IMR-90 (cell line): ENCODE data around the gene FSIP1. TPM values are rescaled to one million over a fixed set of nuclear protein-coding genes. Genes with fewer than 3 reads are reported as not detected.

ENCODE experiments used
- ATAC-seq: fragments of 200-7000 bp; cut with Tn5 transposase; 2 replicates; pipeline ENCODE4 v1.9.1; 2020; ENCODE audit warnings: low read depth, mild to moderate bottlenecking, moderate library complexity
- BruUV-seq: library from RNA; stranded (reverse); fragments of 400-500 nt; replicated peaks from 2 replicates; lab custom pipeline; 2021; lab: Mats Ljungman, UMichigan
- CTCF ChIA-PET: fragments of 300-600 bp; formaldehyde crosslinking; extraction: SDS; loops from one replicate; lab custom pipeline; 2021; ENCODE audit warnings: antibody characterized with exemption; lab: Yijun Ruan, JAX
- POLR2A ChIA-PET: fragments of 300-600 bp; sonication (Branson Sonifier 250); formaldehyde crosslinking; loops from one replicate; lab custom pipeline; 2022; ENCODE audit warnings: antibody characterized with exemption; ENCODE audit not compliant: unreplicated experiment; lab: Charles Lee
- DNase-seq: peaks from one replicate; pipeline ENCODE4 v3.0.0; 2013
- H2AFZ ChIP-seq: replicated peaks from 2 replicates; pipeline ENCODE3; 2013; ENCODE audit warnings: low read length, mild to moderate bottlenecking; ENCODE audit not compliant: poor library complexity
- H2AK5ac ChIP-seq: 2 replicates; pipeline ENCODE4 v1.6.1; 2013; ENCODE audit warnings: low read depth, low read length, inconsistent platforms
- H2AK9ac ChIP-seq: replicated peaks from 2 replicates; pipeline ENCODE3; 2013; ENCODE audit warnings: mild to moderate bottlenecking, low read depth, low read length, moderate library complexity; ENCODE audit not compliant: poor library complexity
- H2BK120ac ChIP-seq: 2 replicates; pipeline ENCODE4 v1.6.1; 2013; ENCODE audit warnings: low read depth, low read length, inconsistent platforms
- H2BK15ac ChIP-seq: 3 replicates; pipeline ENCODE4 v1.6.1; 2013; ENCODE audit warnings: low read depth, low read length, inconsistent platforms
- H2BK20ac ChIP-seq: 2 replicates; pipeline ENCODE4 v1.6.1; 2013; ENCODE audit warnings: low read depth, mild to moderate bottlenecking, inconsistent platforms, low read length, moderate library complexity
- H2BK5ac ChIP-seq: 2 replicates; pipeline ENCODE4 v1.6.1; 2013; ENCODE audit warnings: mild to moderate bottlenecking, low read depth, low read length, inconsistent platforms; ENCODE audit not compliant: poor library complexity, severe bottlenecking
- H3K14ac ChIP-seq: replicated peaks from 2 replicates; pipeline ENCODE4 v1.6.1; 2013; ENCODE audit warnings: low read depth, low read length, inconsistent platforms
- H3K18ac ChIP-seq: 2 replicates; pipeline ENCODE4 v1.6.1; 2013; ENCODE audit warnings: low read depth, low read length, control low read depth
- H3K23ac ChIP-seq: 2 replicates; pipeline ENCODE4 v1.6.1; 2013; ENCODE audit warnings: low read depth, low read length, inconsistent platforms
- H3K27ac ChIP-seq: 2 replicates; pipeline ENCODE4 v1.5.1; 2013; ENCODE audit warnings: mild to moderate bottlenecking, control low read depth, low read length; ENCODE audit not compliant: insufficient read depth
- H3K27me3 ChIP-seq: 2 replicates; pipeline ENCODE4 v1.6.1; 2013; ENCODE audit warnings: low read length; ENCODE audit not compliant: control insufficient read depth, insufficient read depth
- H3K36me3 ChIP-seq: 2 replicates; pipeline ENCODE4 v1.6.1; 2013; ENCODE audit warnings: low read length, mixed read lengths; ENCODE audit not compliant: control insufficient read depth, insufficient read depth
- H3K4ac ChIP-seq: 2 replicates; pipeline ENCODE4 v1.6.1; 2013; ENCODE audit warnings: low read depth, low read length, inconsistent platforms
- H3K4me1 ChIP-seq: 2 replicates; pipeline ENCODE4 v1.6.1; 2013; ENCODE audit warnings: low read length, mixed read lengths; ENCODE audit not compliant: control insufficient read depth, insufficient read depth
- H3K4me2 ChIP-seq: 2 replicates; pipeline ENCODE4 v1.6.1; 2013; ENCODE audit warnings: low read depth, mild to moderate bottlenecking, control low read depth, low read length, moderate library complexity
- H3K4me3 ChIP-seq: 2 replicates; pipeline ENCODE4 v1.5.1; 2013; ENCODE audit warnings: low read depth, mild to moderate bottlenecking, control low read depth, low read length, moderate library complexity; ENCODE audit not compliant: insufficient read depth
- H3K56ac ChIP-seq: 2 replicates; pipeline ENCODE4 v1.6.1; 2013; ENCODE audit warnings: low read length, inconsistent platforms; ENCODE audit not compliant: insufficient read depth; ENCODE audit errors: extremely low read depth
- H3K79me1 ChIP-seq, 2 experiments: 2 replicates each; pipeline ENCODE4 v1.6.1; 2013; ENCODE audit warnings: low read length in 2 of 2, inconsistent platforms in 1 of 2, low read depth in 1 of 2
- H3K9ac ChIP-seq: 2 replicates; pipeline ENCODE4 v1.6.1; 2013; ENCODE audit warnings: low read depth, low read length, control low read depth
- H3K9me1 ChIP-seq: 2 replicates; pipeline ENCODE4 v1.6.1; 2013; ENCODE audit warnings: low read length, inconsistent platforms; ENCODE audit not compliant: insufficient read depth
- H3K9me3 ChIP-seq: 2 replicates; pipeline ENCODE4 v1.6.1; 2013; ENCODE audit warnings: low read length; ENCODE audit not compliant: control insufficient read depth, insufficient read depth
- H4K20me1 ChIP-seq: 2 replicates; pipeline ENCODE4 v1.6.1; 2013; ENCODE audit warnings: low read length, inconsistent platforms; ENCODE audit not compliant: insufficient read depth
- H4K5ac ChIP-seq: 2 replicates; pipeline ENCODE4 v1.6.1; 2013; ENCODE audit warnings: mild to moderate bottlenecking, low read depth, low read length, control low read depth
- H4K8ac ChIP-seq, 2 experiments: 2 replicates each; pipeline ENCODE4 v1.6.1; 2013; ENCODE audit warnings: low read depth in 2 of 2, low read length in 2 of 2, control low read depth in 1 of 2, inconsistent platforms in 1 of 2
- H4K91ac ChIP-seq: 2 replicates; pipeline ENCODE4 v1.6.1; 2013; ENCODE audit warnings: low read depth, low read length, inconsistent platforms; ENCODE audit not compliant: insufficient read depth
- BHLHE40 ChIP-seq: fragments of 150-350 bp; IDR thresholded peaks from 2 replicates; pipeline ENCODE4 v1.6.1; 2016; ENCODE audit warnings: mild to moderate bottlenecking, low read depth, low read length
- CEBPB ChIP-seq: IDR thresholded peaks from 2 replicates; pipeline ENCODE4 v1.6.1; 2012; ENCODE audit warnings: low read depth, low read length, improper control_type of control experiment
- CHD1 ChIP-seq: IDR thresholded peaks from 2 replicates; pipeline ENCODE4 v1.6.1; 2012; ENCODE audit warnings: low read depth, low read length, improper control_type of control experiment
- CTCF ChIP-seq: conservative IDR thresholded peaks from 2 replicates; pipeline ENCODE4 v1.5.1; 2012; ENCODE audit warnings: mild to moderate bottlenecking, low read depth, low read length, improper control_type of control experiment
- ELK1 ChIP-seq: fragments of 150-350 bp; IDR thresholded peaks from 2 replicates; pipeline ENCODE4 v1.6.1; 2016; ENCODE audit warnings: low read depth, mild to moderate bottlenecking, low read length, moderate library complexity, borderline replicate concordance
- FOS ChIP-seq: fragments of 150-350 bp; IDR thresholded peaks from 2 replicates; pipeline ENCODE4 v1.6.1; 2016; ENCODE audit warnings: low read depth, low read length
- MAFK ChIP-seq: IDR thresholded peaks from 2 replicates; pipeline ENCODE4 v1.6.1; 2012; ENCODE audit warnings: low read depth, low read length, improper control_type of control experiment
- MAZ ChIP-seq: IDR thresholded peaks from 2 replicates; pipeline ENCODE4 v1.6.1; 2012; ENCODE audit warnings: low read depth, mild to moderate bottlenecking, low read length, improper control_type of control experiment, moderate library complexity, borderline replicate concordance
- MXI1 ChIP-seq: IDR thresholded peaks from 2 replicates; pipeline ENCODE4 v1.6.1; 2012; ENCODE audit warnings: low read depth, mild to moderate bottlenecking, low read length, moderate library complexity, borderline replicate concordance
- NFE2L2 ChIP-seq: fragments of 150-350 bp; IDR thresholded peaks from 2 replicates; pipeline ENCODE4 v1.6.1; 2016; ENCODE audit warnings: low read depth, mild to moderate bottlenecking, low read length
- POLR2A ChIP-seq: IDR thresholded peaks from 2 replicates; pipeline ENCODE4 v1.6.1; 2012; ENCODE audit warnings: mild to moderate bottlenecking, low read depth, low read length
- RAD21 ChIP-seq: IDR thresholded peaks from 2 replicates; pipeline ENCODE4 v1.6.1; 2012; ENCODE audit warnings: low read length, improper control_type of control experiment
- RCOR1 ChIP-seq: IDR thresholded peaks from 2 replicates; pipeline ENCODE4 v1.6.1; 2012; ENCODE audit warnings: mild to moderate bottlenecking, low read length, improper control_type of control experiment; ENCODE audit not compliant: insufficient replicate concordance
- RFX5 ChIP-seq: IDR thresholded peaks from 2 replicates; pipeline ENCODE4 v1.8.0; 2012; ENCODE audit warnings: low read depth, mild to moderate bottlenecking, low read length, moderate library complexity
- SMC3 ChIP-seq: fragments of 150-350 bp; IDR thresholded peaks from 2 replicates; pipeline ENCODE4 v1.6.1; 2016; ENCODE audit warnings: low read depth, mild to moderate bottlenecking, antibody characterized with exemption, low read length, moderate library complexity
- USF2 ChIP-seq: fragments of 150-350 bp; IDR thresholded peaks from 2 replicates; pipeline ENCODE4 v1.6.1; 2017; ENCODE audit warnings: mild to moderate bottlenecking, antibody characterized with exemption, low read length, low read depth
- WGBS, 2 experiments: methylation state at CpG; one replicate each; pipeline versions ENCODE4 v1.1.5 to v1.1.7; 2013; ENCODE audit warnings: missing lambda C conversion rate in 2 of 2; ENCODE audit not compliant: insufficient read length in 1 of 2; ENCODE audit errors: extremely low coverage in 2 of 2; 5-methylcytosine and 5-hydroxymethylcytosine counted together
- dilution Hi-C: fragments of 300-500 bp; cut with HindIII; formaldehyde crosslinking; loops from one replicate; pipeline ENCODE4 v1.14.3; 2018; ENCODE audit warnings: low sequenced_read_pairs; ENCODE audit not compliant: unreplicated experiment
- in situ Hi-C: fragments of 300-500 bp; cut with MboI; formaldehyde crosslinking; loops from 3 replicates; pipeline ENCODE4 v1.14.3; 2019; ENCODE audit warnings: low sequenced_read_pairs, inconsistent platforms, mixed read lengths
- intact Hi-C: fragments of 100-400 bp; cut with micrococcal nuclease; formaldehyde crosslinking; loops from 2 replicates; pipeline ENCODE4 v1.10.0; 2022
- polyA plus RNA-seq, 3 experiments: library from polyadenylated mRNA; depleted of rRNA; stranded (reverse); fragments of >200 nt; gene quantifications; 2 replicates each; pipeline ENCODE4 v1.2.3, GENCODE V29; 2012; ENCODE audit warnings: low replicate concordance in 1 of 3
- total RNA-seq: library from RNA; depleted of rRNA; stranded (reverse); fragments of >200 nt; gene quantifications from 2 replicates; pipeline ENCODE4 v1.2.3, GENCODE V29; 2012

FSIP1 gene
- total and polyA plus RNA-seq, 2 of the 4 experiments (the other 2 are of a cell fraction), result 0.10 to 0.18 TPM

GRCh38 chr15:39745415-39745814 lies 37.2 kb downstream of the FSIP1 start:
- BruUV-seq, result no TSS peak
- in situ Hi-C loops, result loop anchor here (10.0 kb wide), 1 partner anchor 141 kb away; no protein-coding TSS in a partner anchor
- CTCF ChIA-PET, result no interaction called here

More at GRCh38 chr15:39745415-39745814, 37.2 kb downstream of the FSIP1 start:
- Histone ChIP-seq H3K56ac (no peak overlapping the region), H3K4ac (no peak overlapping the region), H2AFZ (no peak overlapping the region), H4K5ac (no peak overlapping the region), H3K23ac (no peak overlapping the region), H3K18ac (no peak overlapping the region), H3K9me1 (no peaks in the 10 kb centered on the region), H2AK9ac (no peak overlapping the region), H3K79me1 (no peaks in the 10 kb centered on the region), H2AK5ac (no peak overlapping the region), H4K91ac (no peak overlapping the region), H3K27ac (no peak overlapping the region), H2BK20ac (no peak overlapping the region), H3K14ac (no peak overlapping the region), H3K4me2 (no peak overlapping the region), H2BK5ac (no peak overlapping the region), H2BK120ac (no peak overlapping the region), H3K4me1 (peaks cover 2% of the 10 kb centered on the region), H3K27me3 (no peaks in the 10 kb centered on the region), H3K9me3 (no peaks in the 10 kb centered on the region), H3K4me3 (no peak overlapping the region), H4K8ac (no peak overlapping the region), H3K36me3 (no peaks in the 10 kb centered on the region), H2BK15ac (no peak overlapping the region), H4K20me1 (no peaks in the 10 kb centered on the region), H3K9ac (no peak overlapping the region)
- ATAC-seq (no peak), DNase-seq (no peak)
- intact Hi-C loops (no loop called here), dilution Hi-C loops (no loop called here)
- POLR2A ChIA-PET, result no interaction called here
- TF ChIP-seq FOS (no peak), MAFK (no peak), USF2 (no peak), CHD1 (no peak), CTCF (no peak), MAZ (no peak), ELK1 (no peak), POLR2A (no peak), BHLHE40 (no peak), SMC3 (no peak), MXI1 (no peak), RAD21 (no peak), NFE2L2 (no peak), RFX5 (no peak), CEBPB (no peak), RCOR1 (no peak)
- WGBS, 2 experiments, result no CpG with 5 or more reads among the region's 2 CpGs
